Esophagus muscularis mucosa (tissue), 4 donors: ENCODE data around the gene VARS2. TPM values are rescaled to one million over a fixed set of nuclear protein-coding genes. Genes with fewer than 3 reads are reported as not detected.
"Not testable (repeated sequence)": the region's sequence is repeated elsewhere in the genome, so short reads cannot be mapped to it uniquely, and the experiment has no call there.

Experiments
- DNase-seq: peaks from one replicate; pipeline ENCODE4 v3.0.0-alpha.2; 2017; ENCODE audit errors: extremely low spot score
- H3K27ac ChIP-seq, 4 donors: fragments of 200-600 bp; sonication (generic); replicated peaks in 1 of 4; 1 replicate in 3 of 4; 2 replicates in 1 of 4; pipeline ENCODE4 v1.5.1; 2016 to 2019; ENCODE audit warnings: mild to moderate bottlenecking in 1 of 4
- H3K27me3 ChIP-seq, 4 donors: fragments of 200-600 bp; sonication (generic); one replicate each; pipeline versions ENCODE4 v1.5.1 to v1.6.0; 2016 to 2019
- H3K36me3 ChIP-seq, 4 donors: fragments of 200-600 bp; sonication (generic); one replicate each; pipeline ENCODE4 v1.5.1; 2016 to 2019
- H3K4me1 ChIP-seq, 4 donors: fragments of 200-600 bp; sonication (generic); one replicate each; pipeline ENCODE4 v1.5.1; 2016 to 2019
- H3K4me3 ChIP-seq, 4 donors: fragments of 200-600 bp; sonication (generic); 1 replicate in 2 of 4; 2 replicates in 2 of 4; pipeline ENCODE4 v1.5.1; 2016 to 2019; ENCODE audit warnings: mild to moderate bottlenecking in 4 of 4, moderate library complexity in 1 of 4
- H3K9me3 ChIP-seq, 4 donors: fragments of 200-600 bp; sonication (generic); 1 replicate in 3 of 4; 2 replicates in 1 of 4; pipeline ENCODE4 v1.5.1; 2016 to 2019
- CTCF ChIP-seq, 3 experiments: fragments of 200-600 bp in 2 of 3; fragments of 450-650 bp in 1 of 3; sonication (generic) in 2 of 3; IDR thresholded peaks; one replicate each; pipeline ENCODE4 v1.5.1; 2017 to 2019; ENCODE audit warnings: antibody characterized with exemption in 3 of 3, mild to moderate bottlenecking in 2 of 3, moderate library complexity in 1 of 3
- EP300 ChIP-seq: sonication (generic); formaldehyde crosslinking; IDR thresholded peaks from one replicate; pipeline ENCODE4 v1.6.1; 2017; ENCODE audit warnings: antibody characterized with exemption
- POLR2A ChIP-seq: fragments of 450-650 bp; IDR thresholded peaks from one replicate; pipeline ENCODE4 v1.6.1; 2017; ENCODE audit warnings: antibody characterized with exemption, moderate library complexity, mild to moderate bottlenecking, low read depth
- POLR2AphosphoS5 ChIP-seq, 2 donors: sonication (generic); formaldehyde crosslinking; IDR thresholded peaks; one replicate each; pipeline ENCODE4 v1.6.1; 2017; ENCODE audit warnings: antibody characterized with exemption in 2 of 2
- WGBS: methylation state at CpG from one replicate; pipeline ENCODE4 v1.1.5; 2018; 5-methylcytosine and 5-hydroxymethylcytosine counted together
- intact Hi-C: fragments of 100-400 bp; cut with DNase I; formaldehyde crosslinking; loops from one replicate; pipeline ENCODE4 v1.15.1; 2023
- total RNA-seq, 4 donors: library from RNA; depleted of rRNA; stranded (reverse); fragments of >200 nt; gene quantifications; one replicate each; pipeline versions ENCODE4 v1.1.0 to v1.2.1, GENCODE V29; 2016

Gene VARS2
- total RNA-seq, 4 donors from 2014 or later: 6.6 to 16.9 (median 12.6) TPM

- Histone ChIP-seq H3K4me3 (peak within 1 kb of the TSS; percentile 65 to 82 (median 76)), H3K36me3 (peaks cover 9 to 36% (median 32%) of the 10 kb centered on the region in 4 donors), H3K9me3 (no peaks in the 10 kb centered on the region), H3K27me3 (no peaks in the 10 kb centered on the region), H3K4me1 (peaks cover 7 to 19% (median 16%) of the 10 kb centered on the region in 4 donors), H3K27ac (peak within 1 kb of the TSS; percentile 60 to 70 (median 64))
- intact Hi-C loops: no loop called here
- under 1% methylated on average over 43 of the region's 49 CpGs for WGBS
- DNase-seq: peak; percentile 99
- TF ChIP-seq POLR2AphosphoS5 (IDR thresholded peaks at IDR 0.05) (peak in 1 of 2 donors; percentile 84), POLR2A (no peak), EP300 (peak; percentile 3), CTCF (IDR thresholded peaks at IDR 0.05) (peak in 1 of 3 experiments; percentile 46)
Measured at GRCh38 chr6:30907758-30908591, 6.1 kb upstream of the VARS2 start, which contains the start of gene GTF2H4. Gene GTF2H4, plus strand, starts transcription at chr6:30908207.

- TF ChIP-seq POLR2A: no peak
- TF ChIP-seq EP300: no peak
- TF ChIP-seq POLR2AphosphoS5 (IDR thresholded peaks at IDR 0.05): no peak
- no peak for TF ChIP-seq CTCF (IDR thresholded peaks at IDR 0.05)
- H3K9me3 ChIP-seq: no peaks in the 10 kb centered on the region
- peaks cover 12 to 27% (median 23%) of the 10 kb centered on the region in 4 donors for H3K4me1 ChIP-seq
- no peak for DNase-seq
- WGBS: 21% methylated on average over 2 of the region's 2 CpGs
- peaks cover 9 to 36% (median 34%) of the 10 kb centered on the region in 4 donors for H3K36me3 ChIP-seq
- intact Hi-C loops: no loop called here
- H3K4me3 ChIP-seq: peak overlapping the region; percentile 65 to 82 (median 76)
- H3K27ac ChIP-seq: peak overlapping the region in 2 of 4 donors; percentile 62 to 67
- no peaks in the 10 kb centered on the region for H3K27me3 ChIP-seq
Measured at GRCh38 chr6:30908700-30909099, 5.3 kb upstream of the VARS2 start.

GRCh38 chr6:30910473-30910872, 3.6 kb upstream of the VARS2 start:
- not testable (repeated sequence) for H3K9me3 ChIP-seq, H3K4me3 ChIP-seq, DNase-seq, H3K27ac ChIP-seq, H3K27me3 ChIP-seq
- intact Hi-C loops: loop anchor here (5.0 kb wide), 1 partner anchor 177 kb away; no protein-coding TSS in a partner anchor
- 89% methylated on average over 12 of the region's 12 CpGs for WGBS
- Histone ChIP-seq H3K36me3 (peaks cover 9 to 36% (median 34%) of the 10 kb centered on the region in 4 donors), H3K4me1 (peaks cover 23 to 41% (median 36%) of the 10 kb centered on the region in 4 donors)

GRCh38 chr6:30912746-30913520, 1.1 kb upstream of the VARS2 start:
- peaks cover 26 to 42% (median 38%) of the 10 kb centered on the region in 4 donors for H3K4me1 ChIP-seq
- no peak for TF ChIP-seq POLR2AphosphoS5 (IDR thresholded peaks at IDR 0.05)
- no peak for TF ChIP-seq EP300
- TF ChIP-seq CTCF (IDR thresholded peaks at IDR 0.05): no peak
- TF ChIP-seq POLR2A: no peak
- no peaks in the 10 kb centered on the region for H3K9me3 ChIP-seq
- H3K4me3 ChIP-seq: peak overlapping the region in 1 of 4 donors; percentile 68
- 79% methylated on average over 8 of the region's 8 CpGs for WGBS
- DNase-seq: no peak
- H3K36me3 ChIP-seq: peaks cover 9 to 52% (median 43%) of the 10 kb centered on the region in 4 donors
- H3K27me3 ChIP-seq: no peaks in the 10 kb centered on the region
- H3K27ac ChIP-seq: peak overlapping the region; percentile 85 to 97 (median 90)
- intact Hi-C loops: loop anchor here (5.0 kb wide), 1 partner anchor 174 kb away; no protein-coding TSS in a partner anchor

- Histone ChIP-seq H3K27ac (peak overlapping the region; percentile 85 to 97 (median 90)), H3K27me3 (no peaks in the 10 kb centered on the region), H3K4me1 (peaks cover 23 to 39% (median 34%) of the 10 kb centered on the region in 4 donors), H3K9me3 (no peaks in the 10 kb centered on the region), H3K36me3 (peaks cover 9 to 60% (median 51%) of the 10 kb centered on the region in 4 donors), H3K4me3 (peak overlapping the region; percentile 60 to 70 (median 66))
- 1% methylated on average over 26 of the region's 31 CpGs for WGBS
- DNase-seq: no peak
- intact Hi-C loops: loop anchor here (5.0 kb wide), 1 partner anchor 174 kb away; no protein-coding TSS in a partner anchor
- TF ChIP-seq CTCF (IDR thresholded peaks at IDR 0.05) (no peak), EP300 (no peak), POLR2A (no peak), POLR2AphosphoS5 (IDR thresholded peaks at IDR 0.05) (no peak)
Measured at GRCh38 chr6:30913721-30914075, 340 bp upstream of the VARS2 start.
